Measurements from ENCODE around the gene GPR62.
A peak's percentile ranks its signal among the peaks of the same experiment; 100 is the strongest.

GPR62 gene

DNA sequence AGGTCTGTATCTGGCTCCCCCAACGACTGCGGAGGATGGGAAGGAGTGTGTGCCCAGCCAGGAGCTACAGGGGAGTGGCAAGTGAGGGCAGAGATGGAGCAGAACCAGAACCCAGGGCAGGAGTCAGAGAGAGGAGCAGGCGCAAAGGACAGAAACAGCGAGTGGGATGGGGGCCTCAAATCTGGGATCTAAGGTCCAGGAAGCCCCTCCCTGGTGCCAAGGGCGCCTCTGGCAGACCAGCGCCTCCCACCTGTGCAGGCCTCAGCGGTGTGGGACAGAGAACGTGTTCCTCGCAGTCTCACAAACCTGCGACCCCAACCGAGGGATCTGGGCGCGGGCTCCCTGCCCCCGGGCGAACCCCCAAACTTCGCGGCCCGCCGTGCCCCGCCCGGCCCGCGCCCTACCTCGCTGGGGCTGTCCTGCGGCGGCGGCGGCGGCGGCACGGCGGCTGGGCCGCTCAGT lies 11.8 kb downstream of the GPR62 start:
- Histone ChIP-seq H3K27me3 (ENCODE audit: control insufficient read depth in 1 of 2, insufficient read depth in 2 of 2, low read length in 2 of 2) (no peaks in the 10 kb centered on the region), H3K9me3 (ENCODE audit: control insufficient read depth in 2 of 2, low read length in 2 of 2) (no peaks in the 10 kb centered on the region), H3K36me3 (ENCODE audit: control insufficient read depth in 2 of 2, insufficient read depth in 2 of 2, low read length in 2 of 2) (peaks cover 0 to 2% of the 10 kb centered on the region in 2 donors), H3K9ac (ENCODE audit: low read length in 2 of 2) (peak overlapping the region; percentile 80 to 94), H3K4me1 (ENCODE audit: control insufficient read depth, insufficient read depth, low read length) (peaks cover 37% of the 10 kb centered on the region), H3K4me3 (ENCODE audit: low read length in 2 of 2) (peak overlapping the region; percentile 84 to 93), H3K27ac (ENCODE audit: low read length) (peak overlapping the region; percentile 76)

GRCh38 chr3:51967384-51968169 lies 12.4 kb downstream of the GPR62 start, which contains the start of gene PCBP4:
Gene PCBP4, minus strand, starts transcription at chr3:51967454. Its CDS starts 6,214 bp downstream, at chr3:51961240.
- H3K9me3 ChIP-seq (ENCODE audit: control insufficient read depth in 2 of 2, low read length in 2 of 2): no peaks in the 10 kb centered on the region
- H3K4me1 ChIP-seq (ENCODE audit: control insufficient read depth, insufficient read depth, low read length): peaks cover 37% of the 10 kb centered on the region
- H3K9ac ChIP-seq (ENCODE audit: low read length in 2 of 2): peak within 1 kb of the TSS; percentile 80 to 94

GRCh38 chr3:51968170-51968775 lies 13.1 kb downstream of the GPR62 start:
- Histone ChIP-seq H3K9ac (ENCODE audit: low read length in 2 of 2) (peak overlapping the region; percentile 71 to 76), H3K27me3 (ENCODE audit: control insufficient read depth in 1 of 2, insufficient read depth in 2 of 2, low read length in 2 of 2) (no peaks in the 10 kb centered on the region), H3K4me1 (ENCODE audit: control insufficient read depth, insufficient read depth, low read length) (peaks cover 37% of the 10 kb centered on the region), H3K36me3 (ENCODE audit: control insufficient read depth in 2 of 2, insufficient read depth in 2 of 2, low read length in 2 of 2) (no peaks in the 10 kb centered on the region), H3K4me3 (ENCODE audit: low read length in 2 of 2) (peak overlapping the region; percentile 71 to 77), H3K9me3 (ENCODE audit: control insufficient read depth in 2 of 2, low read length in 2 of 2) (no peaks in the 10 kb centered on the region), H3K27ac (ENCODE audit: low read length) (peak overlapping the region; percentile 85)

More at GRCh38 chr3:51967384-51968169, 12.4 kb downstream of the GPR62 start, which contains the start of gene PCBP4:
- no peaks in the 10 kb centered on the region for H3K27me3 ChIP-seq (ENCODE audit: control insufficient read depth in 1 of 2, insufficient read depth in 2 of 2, low read length in 2 of 2)
- H3K4me3 ChIP-seq (ENCODE audit: low read length in 2 of 2): peak within 1 kb of the TSS; percentile 84 to 93
- peak within 1 kb of the TSS; percentile 85 for H3K27ac ChIP-seq (ENCODE audit: low read length)
- peaks cover 0 to 2% of the 10 kb centered on the region in 2 donors for H3K36me3 ChIP-seq (ENCODE audit: control insufficient read depth in 2 of 2, insufficient read depth in 2 of 2, low read length in 2 of 2)

DNA sequence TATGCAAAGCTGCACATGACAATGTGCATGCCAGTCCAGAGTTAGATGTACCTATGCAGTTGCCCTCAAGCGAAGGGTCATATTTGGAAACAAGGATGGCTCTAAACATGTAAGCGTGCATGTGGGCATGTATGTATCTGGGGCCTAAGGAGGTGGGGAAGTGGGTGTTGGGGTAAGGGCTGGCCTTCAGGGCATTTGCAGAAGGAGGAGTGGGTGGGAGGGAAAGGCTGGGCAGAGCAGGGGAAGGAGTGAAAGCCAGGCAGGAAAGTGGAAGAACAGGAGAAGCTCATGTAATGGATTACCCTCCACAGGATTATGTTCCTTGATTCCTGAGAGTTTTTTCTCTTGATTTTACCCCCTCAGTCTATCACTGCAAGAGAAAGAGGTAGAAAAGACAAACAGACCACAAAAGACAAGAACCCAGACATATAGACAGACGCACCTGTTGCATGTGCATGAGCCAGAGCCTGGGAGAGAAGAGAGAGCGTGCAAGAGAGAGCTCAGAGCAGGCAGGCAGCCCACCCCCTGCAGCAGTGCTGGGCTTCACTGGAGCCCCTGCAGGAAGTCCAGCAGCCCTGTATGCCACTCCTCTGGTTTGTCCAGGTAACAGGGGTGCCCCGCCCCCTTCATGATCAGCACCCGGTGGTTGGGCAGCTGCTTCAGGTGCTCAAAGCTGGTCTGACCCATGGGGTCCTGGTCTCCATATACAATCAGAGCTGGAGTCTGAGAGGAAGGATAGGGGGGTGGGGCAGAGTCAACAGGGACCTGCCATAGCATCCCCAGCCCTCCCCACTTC lies 13.9 kb downstream of the GPR62 start:
- Histone ChIP-seq H3K9me3 (ENCODE audit: control insufficient read depth in 2 of 2, low read length in 2 of 2) (no peaks in the 10 kb centered on the region), H3K4me3 (ENCODE audit: low read length in 2 of 2) (no peak overlapping the region), H3K27ac (ENCODE audit: low read length) (peak overlapping the region; percentile 31), H3K4me1 (ENCODE audit: control insufficient read depth, insufficient read depth, low read length) (peaks cover 45% of the 10 kb centered on the region), H3K27me3 (ENCODE audit: control insufficient read depth in 1 of 2, insufficient read depth in 2 of 2, low read length in 2 of 2) (no peaks in the 10 kb centered on the region), H3K36me3 (ENCODE audit: control insufficient read depth in 2 of 2, insufficient read depth in 2 of 2, low read length in 2 of 2) (no peaks in the 10 kb centered on the region), H3K9ac (ENCODE audit: low read length in 2 of 2) (no peak overlapping the region)

- no peaks in the 10 kb centered on the region for H3K27me3 ChIP-seq (ENCODE audit: control insufficient read depth in 1 of 2, insufficient read depth in 2 of 2, low read length in 2 of 2)
- H3K36me3 ChIP-seq (ENCODE audit: control insufficient read depth in 2 of 2, insufficient read depth in 2 of 2, low read length in 2 of 2): no peaks in the 10 kb centered on the region
- peaks cover 52% of the 10 kb centered on the region for H3K4me1 ChIP-seq (ENCODE audit: control insufficient read depth, insufficient read depth, low read length)
- H3K4me3 ChIP-seq (ENCODE audit: low read length in 2 of 2): no peak overlapping the region
- H3K9ac ChIP-seq (ENCODE audit: low read length in 2 of 2): no peak overlapping the region
- no peaks in the 10 kb centered on the region for H3K9me3 ChIP-seq (ENCODE audit: control insufficient read depth in 2 of 2, low read length in 2 of 2)
- H3K27ac ChIP-seq (ENCODE audit: low read length): no peak overlapping the region
These were observed 14.7 kb downstream of the GPR62 start for GRCh38 chr3:51969841-51970240.

DNA sequence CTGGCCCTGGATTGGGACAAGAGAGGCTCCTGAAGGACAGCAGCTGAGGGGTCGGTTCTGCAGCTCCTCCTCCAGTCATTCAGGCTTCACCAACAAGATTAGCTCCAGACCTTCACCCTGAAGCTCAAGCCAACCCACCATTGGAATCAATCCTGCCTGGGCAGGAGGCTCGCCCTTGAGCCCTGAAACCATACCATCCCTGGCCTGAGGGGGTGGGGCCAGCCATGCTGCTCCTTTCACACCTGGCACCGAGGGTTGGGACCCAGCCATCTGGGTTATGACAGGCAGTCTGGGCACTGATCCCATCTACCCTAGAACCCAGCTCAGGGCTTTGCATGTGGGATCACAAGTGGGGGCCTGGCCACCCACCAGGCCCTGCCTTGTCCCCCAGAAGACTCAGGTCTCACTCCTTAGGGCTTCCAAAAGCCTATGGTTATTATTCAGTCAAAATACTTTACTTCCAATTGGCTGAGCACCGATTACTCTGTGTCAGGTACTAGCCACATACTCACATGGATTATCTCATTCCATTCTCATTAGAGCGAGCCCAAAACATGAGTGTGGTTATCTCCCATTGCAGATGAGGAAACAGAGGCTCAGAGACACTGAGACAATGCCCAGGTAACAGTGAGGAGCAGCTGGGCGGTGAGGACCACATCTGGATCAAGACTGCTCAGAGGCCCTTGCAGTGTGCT lies 15.6 kb downstream of the GPR62 start:
- no peaks in the 10 kb centered on the region for H3K9me3 ChIP-seq (ENCODE audit: control insufficient read depth in 2 of 2, low read length in 2 of 2)
- no peaks in the 10 kb centered on the region for H3K36me3 ChIP-seq (ENCODE audit: control insufficient read depth in 2 of 2, insufficient read depth in 2 of 2, low read length in 2 of 2)
- H3K9ac ChIP-seq (ENCODE audit: low read length in 2 of 2): no peak overlapping the region
- no peak overlapping the region for H3K4me3 ChIP-seq (ENCODE audit: low read length in 2 of 2)
- H3K4me1 ChIP-seq (ENCODE audit: control insufficient read depth, insufficient read depth, low read length): peaks cover 50% of the 10 kb centered on the region
- no peak overlapping the region for H3K27ac ChIP-seq (ENCODE audit: low read length)
- no peaks in the 10 kb centered on the region for H3K27me3 ChIP-seq (ENCODE audit: control insufficient read depth in 1 of 2, insufficient read depth in 2 of 2, low read length in 2 of 2)

DNA sequence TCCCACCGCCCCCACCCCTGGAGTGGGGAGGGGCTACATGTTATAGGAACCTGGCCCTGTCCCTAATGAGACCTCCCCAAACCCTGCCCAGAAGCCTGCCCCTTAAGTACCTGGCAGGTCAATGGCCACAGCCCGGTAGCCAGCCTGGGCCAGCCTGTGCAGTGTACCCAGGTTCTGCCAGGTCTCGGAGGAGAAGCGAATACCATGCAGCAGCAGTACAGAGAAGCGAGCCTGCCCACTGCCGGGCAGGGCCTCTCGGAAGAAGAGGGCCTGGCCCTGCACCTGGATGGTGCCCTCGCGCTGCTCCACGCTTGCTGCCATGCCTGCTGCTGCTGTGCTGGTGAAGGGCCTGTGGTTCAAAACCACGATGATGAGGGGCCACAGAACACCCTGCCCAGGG lies 16.2 kb downstream of the GPR62 start:
- peaks cover 48% of the 10 kb centered on the region for H3K4me1 ChIP-seq (ENCODE audit: control insufficient read depth, insufficient read depth, low read length)

GRCh38 chr3:51974277-51974962 lies 19.2 kb downstream of the GPR62 start:
- peak overlapping the region; percentile 61 to 94 for H3K9ac ChIP-seq (ENCODE audit: low read length in 2 of 2)
- H3K36me3 ChIP-seq (ENCODE audit: control insufficient read depth in 2 of 2, insufficient read depth in 2 of 2, low read length in 2 of 2): no peaks in the 10 kb centered on the region
- peaks cover 31% of the 10 kb centered on the region for H3K4me1 ChIP-seq (ENCODE audit: control insufficient read depth, insufficient read depth, low read length)
- H3K4me3 ChIP-seq (ENCODE audit: low read length in 2 of 2): peak overlapping the region; percentile 46 to 93
- no peaks in the 10 kb centered on the region for H3K9me3 ChIP-seq (ENCODE audit: control insufficient read depth in 2 of 2, low read length in 2 of 2)
- no peaks in the 10 kb centered on the region for H3K27me3 ChIP-seq (ENCODE audit: control insufficient read depth in 1 of 2, insufficient read depth in 2 of 2, low read length in 2 of 2)
- peak overlapping the region; percentile 94 for H3K27ac ChIP-seq (ENCODE audit: low read length)

More for the DNA sequence above, 16.2 kb downstream of the GPR62 start:
- Histone ChIP-seq H3K27me3 (ENCODE audit: control insufficient read depth in 1 of 2, insufficient read depth in 2 of 2, low read length in 2 of 2) (no peaks in the 10 kb centered on the region), H3K36me3 (ENCODE audit: control insufficient read depth in 2 of 2, insufficient read depth in 2 of 2, low read length in 2 of 2) (no peaks in the 10 kb centered on the region), H3K9me3 (ENCODE audit: control insufficient read depth in 2 of 2, low read length in 2 of 2) (no peaks in the 10 kb centered on the region), H3K27ac (ENCODE audit: low read length) (no peak overlapping the region), H3K4me3 (ENCODE audit: low read length in 2 of 2) (no peak overlapping the region), H3K9ac (ENCODE audit: low read length in 2 of 2) (no peak overlapping the region)

DNA sequence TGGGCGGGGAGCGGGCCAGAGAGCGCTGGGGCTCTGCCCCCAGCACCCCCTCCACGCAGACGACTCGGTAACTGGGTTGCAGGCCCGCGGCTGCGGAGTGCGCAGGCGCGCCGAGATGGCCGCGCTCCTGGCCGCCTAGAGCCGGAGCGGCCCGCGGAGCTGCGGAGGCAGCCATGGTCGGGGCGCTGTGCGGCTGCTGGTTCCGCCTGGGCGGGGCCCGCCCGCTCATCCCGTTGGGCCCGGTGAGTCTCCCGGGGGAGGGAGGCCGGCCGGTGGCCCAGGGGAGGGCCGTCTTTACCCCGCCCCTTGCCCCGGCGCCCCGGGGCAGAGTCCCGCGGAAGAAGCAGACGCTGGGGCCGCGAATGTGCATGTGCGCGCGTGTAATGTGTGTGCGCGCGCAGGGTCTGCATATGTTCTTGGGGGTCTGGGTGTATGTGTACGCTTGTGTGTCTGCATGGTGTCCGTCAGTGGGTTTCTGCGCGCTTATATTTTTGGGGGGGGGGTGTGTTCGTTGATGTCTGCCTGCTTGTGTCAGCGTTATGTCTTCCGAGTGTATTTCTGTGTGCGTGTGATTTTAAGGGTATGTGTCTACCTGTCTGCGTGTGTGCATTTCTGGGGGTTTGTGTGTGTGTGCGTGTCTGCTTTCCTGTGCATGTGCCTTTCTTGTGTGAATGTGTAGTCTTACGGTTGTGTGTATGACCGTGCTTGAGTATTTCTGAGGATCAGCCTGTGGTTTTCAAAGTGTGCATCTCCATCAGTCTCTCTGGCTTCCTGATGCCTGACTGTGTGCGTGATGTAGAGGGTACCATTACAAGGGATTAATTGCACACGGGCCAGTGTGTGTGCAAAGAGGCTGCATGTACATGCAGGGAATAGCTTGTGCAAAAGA lies 20.0 kb downstream of the GPR62 start, which contains the start of gene ABHD14A:
Gene ABHD14A (plus strand): TSS at position 102 of the 889 bp plus-strand sequence. CDS start 72 bp downstream, at position 174.
- H3K4me1 ChIP-seq (ENCODE audit: control insufficient read depth, insufficient read depth, low read length): peaks cover 31% of the 10 kb centered on the region
- peak within 1 kb of the TSS; percentile 94 for H3K27ac ChIP-seq (ENCODE audit: low read length)
- H3K9me3 ChIP-seq (ENCODE audit: control insufficient read depth in 2 of 2, low read length in 2 of 2): no peaks in the 10 kb centered on the region
- H3K27me3 ChIP-seq (ENCODE audit: control insufficient read depth in 1 of 2, insufficient read depth in 2 of 2, low read length in 2 of 2): no peaks in the 10 kb centered on the region
- H3K9ac ChIP-seq (ENCODE audit: low read length in 2 of 2): peak within 1 kb of the TSS; percentile 94 to 98
- H3K36me3 ChIP-seq (ENCODE audit: control insufficient read depth in 2 of 2, insufficient read depth in 2 of 2, low read length in 2 of 2): no peaks in the 10 kb centered on the region
- H3K4me3 ChIP-seq (ENCODE audit: low read length in 2 of 2): peak within 1 kb of the TSS; percentile 46 to 93
